ENCODE results near the gene PDE4D. TPM values are rescaled to one million over a fixed set of nuclear protein-coding genes. Genes with fewer than 3 reads are reported as not detected.

PDE4D gene
- total RNA-seq, 1 experiment from 2014 or later = 3.3 TPM

DNA sequence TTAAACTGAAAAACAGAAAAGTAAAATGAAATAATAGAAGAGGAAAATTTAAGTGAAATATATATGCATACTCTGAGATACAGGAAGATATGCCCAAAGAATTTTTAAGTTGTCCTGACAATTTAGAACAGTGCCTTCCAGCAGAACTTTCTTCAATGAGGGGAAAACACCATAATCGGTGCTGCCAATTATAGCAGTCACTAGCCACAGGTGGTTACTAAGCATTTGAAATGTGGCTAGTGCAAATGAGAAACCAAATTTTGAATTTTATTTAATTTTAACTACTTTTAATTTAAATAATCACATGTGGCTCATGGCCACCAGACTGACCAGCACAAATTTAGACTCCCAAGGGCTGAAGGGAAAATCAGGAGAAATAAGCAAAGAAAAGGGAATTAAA lies 900.1 kb downstream of the PDE4D start (continued):
- TF ChIP-seq AFF4 (CRISPR knock-in tag; IDR thresholded peaks at IDR 0.05; ENCODE audit: borderline replicate concordance) (no peak), ZNF512 (CRISPR knock-in tag; IDR thresholded peaks at IDR 0.05; ENCODE audit: borderline replicate concordance) (no peak), FOXJ3 (CRISPR knock-in tag; IDR thresholded peaks at IDR 0.05; ENCODE audit: borderline replicate concordance) (no peak), SMAD3 (CRISPR knock-in tag; IDR thresholded peaks at IDR 0.05; ENCODE audit: borderline replicate concordance) (no peak)

DNA sequence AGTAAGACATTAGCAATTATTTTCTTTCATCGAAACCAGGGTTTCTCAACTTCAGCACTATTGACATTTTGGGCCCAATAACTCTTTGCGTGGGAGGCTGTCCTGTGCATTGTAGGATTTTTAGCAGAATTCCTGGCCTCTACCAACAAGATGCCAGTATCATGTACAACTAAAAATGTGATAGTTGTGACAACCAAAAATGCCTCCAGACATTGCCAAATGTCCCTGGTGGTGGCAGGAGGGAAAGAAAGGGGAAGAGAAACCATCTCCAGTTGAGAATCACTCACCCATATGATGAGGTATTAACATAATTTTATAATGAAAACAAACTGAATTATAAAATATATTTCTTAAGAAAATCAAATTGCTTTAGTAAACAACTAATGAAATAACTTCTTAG lies 904.6 kb downstream of the PDE4D start:
- ChIA-PET CTCF (no interaction called here), POLR2A (no interaction called here)
- Mint-ChIP-seq H3K27me3 (ENCODE audit: low read depth) (no peaks in the 10 kb centered on the region), H3K27ac (no peak overlapping the region), H3K4me3 (no peak overlapping the region), H3K36me3 (no peaks in the 10 kb centered on the region), H3K4me1 (peaks cover 20% of the 10 kb centered on the region), H3K9me3 (no peaks in the 10 kb centered on the region)
- no peak for ATAC-seq
- no peak for DNase-seq (ENCODE audit: low spot score)
- TF ChIP-seq ZNF512 (CRISPR knock-in tag; IDR thresholded peaks at IDR 0.05; ENCODE audit: borderline replicate concordance) (no peak), PRDM15 (CRISPR knock-in tag; IDR thresholded peaks at IDR 0.05) (no peak), ELF4 (CRISPR knock-in tag; IDR thresholded peaks at IDR 0.05; ENCODE audit: low read depth) (no peak), ZNF396 (CRISPR knock-in tag; IDR thresholded peaks at IDR 0.05; ENCODE audit: borderline replicate concordance) (no peak), MXD4 (CRISPR knock-in tag; IDR thresholded peaks at IDR 0.05; ENCODE audit: borderline replicate concordance) (no peak), NFYB (CRISPR knock-in tag; conservative IDR thresholded peaks at IDR 0.05; ENCODE audit: low read depth) (no peak), ZBTB21 (CRISPR knock-in tag; IDR thresholded peaks at IDR 0.05; ENCODE audit: borderline replicate concordance) (no peak)
- TF ChIP-seq, protein P1, sequence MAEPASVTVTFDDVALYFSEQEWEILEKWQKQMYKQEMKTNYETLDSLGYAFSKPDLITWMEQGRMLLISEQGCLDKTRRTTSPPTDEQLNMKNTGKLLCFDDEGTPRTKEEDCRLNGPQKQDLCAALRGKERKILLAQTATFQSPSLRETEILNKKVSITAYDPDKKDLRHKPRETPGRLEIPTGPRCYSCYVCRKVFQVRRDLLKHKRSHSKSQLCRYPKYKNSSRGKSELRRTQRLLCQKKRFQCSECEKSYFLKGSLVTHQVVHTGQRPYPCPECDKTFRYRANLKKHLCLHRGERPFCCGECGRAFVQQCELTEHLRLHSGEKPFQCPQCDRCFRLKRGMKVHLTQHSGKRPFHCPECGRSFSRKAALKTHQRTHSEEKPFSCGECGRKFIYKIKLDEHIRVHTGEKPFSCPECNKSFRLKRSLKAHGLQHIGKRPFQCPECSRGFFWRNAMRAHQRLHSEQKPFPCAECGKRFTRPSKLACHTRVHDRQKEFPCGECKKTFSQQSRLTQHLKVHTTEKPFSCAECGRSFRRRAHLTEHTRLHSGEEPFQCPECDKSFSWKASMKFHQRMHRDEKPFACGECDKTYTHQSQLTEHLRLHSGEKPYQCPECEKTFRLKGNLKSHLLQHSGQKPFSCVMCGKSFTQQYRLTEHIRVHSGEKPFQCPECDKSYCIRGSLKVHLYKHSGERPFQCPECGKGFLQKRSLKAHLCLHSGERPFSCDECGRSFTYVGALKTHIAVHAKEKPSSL (CRISPR knock-in tag; conservative IDR thresholded peaks at IDR 0.05) = no peak
- TF ChIP-seq, protein P2, sequence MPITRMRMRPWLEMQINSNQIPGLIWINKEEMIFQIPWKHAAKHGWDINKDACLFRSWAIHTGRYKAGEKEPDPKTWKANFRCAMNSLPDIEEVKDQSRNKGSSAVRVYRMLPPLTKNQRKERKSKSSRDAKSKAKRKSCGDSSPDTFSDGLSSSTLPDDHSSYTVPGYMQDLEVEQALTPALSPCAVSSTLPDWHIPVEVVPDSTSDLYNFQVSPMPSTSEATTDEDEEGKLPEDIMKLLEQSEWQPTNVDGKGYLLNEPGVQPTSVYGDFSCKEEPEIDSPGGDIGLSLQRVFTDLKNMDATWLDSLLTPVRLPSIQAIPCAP (CRISPR knock-in tag; IDR thresholded peaks at IDR 0.05) = no peak
- TF ChIP-seq, protein P3, sequence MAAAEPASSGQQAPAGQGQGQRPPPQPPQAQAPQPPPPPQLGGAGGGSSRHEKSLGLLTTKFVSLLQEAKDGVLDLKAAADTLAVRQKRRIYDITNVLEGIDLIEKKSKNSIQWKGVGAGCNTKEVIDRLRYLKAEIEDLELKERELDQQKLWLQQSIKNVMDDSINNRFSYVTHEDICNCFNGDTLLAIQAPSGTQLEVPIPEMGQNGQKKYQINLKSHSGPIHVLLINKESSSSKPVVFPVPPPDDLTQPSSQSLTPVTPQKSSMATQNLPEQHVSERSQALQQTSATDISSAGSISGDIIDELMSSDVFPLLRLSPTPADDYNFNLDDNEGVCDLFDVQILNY (CRISPR knock-in tag; IDR thresholded peaks at IDR 0.05) = no peak
- TF ChIP-seq, protein P4, sequence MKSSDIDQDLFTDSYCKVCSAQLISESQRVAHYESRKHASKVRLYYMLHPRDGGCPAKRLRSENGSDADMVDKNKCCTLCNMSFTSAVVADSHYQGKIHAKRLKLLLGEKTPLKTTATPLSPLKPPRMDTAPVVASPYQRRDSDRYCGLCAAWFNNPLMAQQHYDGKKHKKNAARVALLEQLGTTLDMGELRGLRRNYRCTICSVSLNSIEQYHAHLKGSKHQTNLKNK (CRISPR knock-in tag; IDR thresholded peaks at IDR 0.05) = no peak
